WTC11 (cell line): Measurements from ENCODE around the gene STARD13. TPM values are rescaled to one million over a fixed set of nuclear protein-coding genes. Genes with fewer than 3 reads are reported as not detected.

Experiments
- ATAC-seq: fragments of 200-7000 bp; cut with Tn5 transposase; 2 replicates; pipeline ENCODE4 v1.10.0; 2021; ENCODE audit warnings: mild to moderate bottlenecking, moderate library complexity
- CTCF ChIA-PET: fragments of 300-600 bp; sonication (Branson Sonifier 250); formaldehyde crosslinking; loops from one replicate; lab custom pipeline; 2021; ENCODE audit warnings: antibody characterized with exemption; lab: Charles Lee
- POLR2A ChIA-PET: fragments of 350-600 bp; sonication (Branson Sonifier 250); formaldehyde crosslinking; loops from one replicate; lab custom pipeline; 2021; ENCODE audit warnings: antibody characterized with exemption; lab: Charles Lee
- DNase-seq: peaks from one replicate; pipeline ENCODE4 v3.0.0; 2021; ENCODE audit warnings: low spot score
- H3K27ac Mint-ChIP-seq: 2 replicates; pipeline ENCODE4 v1.8.0; 2021; ENCODE audit warnings: mixed read lengths
- H3K27me3 Mint-ChIP-seq: 2 replicates; pipeline ENCODE4 v1.8.0; 2021; ENCODE audit warnings: low read depth, mild to moderate bottlenecking, moderate library complexity, mixed read lengths
- H3K36me3 Mint-ChIP-seq: 2 replicates; pipeline ENCODE4 v1.8.0; 2021; ENCODE audit warnings: mixed read lengths
- H3K4me1 Mint-ChIP-seq: 2 replicates; pipeline ENCODE4 v1.8.0; 2022; ENCODE audit warnings: mixed read lengths
- H3K4me3 Mint-ChIP-seq: 2 replicates; pipeline ENCODE4 v1.8.0; 2021; ENCODE audit warnings: mild to moderate bottlenecking, moderate library complexity, mixed read lengths
- H3K9me3 Mint-ChIP-seq: 2 replicates; pipeline ENCODE4 v1.8.0; 2021; ENCODE audit warnings: mixed read lengths
- ATF1 ChIP-seq: sonication (generic); formaldehyde crosslinking; IDR thresholded peaks from 2 replicates; pipeline ENCODE4 v1.8.1; 2023; ENCODE audit warnings: mild to moderate bottlenecking, moderate library complexity, missing genetic modification reagents
- CDX4 ChIP-seq: fragments of 250-450 bp; sonication (Bioruptor Pico); IDR thresholded peaks from 2 replicates; pipeline ENCODE4 v1.9.0; 2021; ENCODE audit warnings: moderate library complexity, mild to moderate bottlenecking, inconsistent platforms, borderline replicate concordance
- CREM ChIP-seq: sonication (generic); formaldehyde crosslinking; IDR thresholded peaks from 2 replicates; pipeline ENCODE4 v1.8.1; 2022; ENCODE audit warnings: mild to moderate bottlenecking, missing genetic modification reagents, moderate library complexity
- E2F4 ChIP-seq: sonication (generic); formaldehyde crosslinking; IDR thresholded peaks from 2 replicates; pipeline ENCODE4 v1.8.1; 2022; ENCODE audit warnings: low read depth, mild to moderate bottlenecking, moderate library complexity, missing genetic modification reagents, borderline replicate concordance
- ESRRA ChIP-seq: sonication (generic); formaldehyde crosslinking; IDR thresholded peaks from 2 replicates; pipeline ENCODE4 v1.8.1; 2022; ENCODE audit warnings: mild to moderate bottlenecking, missing genetic modification reagents, borderline replicate concordance
- HMGA2 ChIP-seq: fragments of 250-450 bp; sonication (Bioruptor Pico); IDR thresholded peaks from 2 replicates; pipeline ENCODE4 v1.4.0; 2021; ENCODE audit warnings: mild to moderate bottlenecking, moderate library complexity
- JUN ChIP-seq: sonication (generic); formaldehyde crosslinking; IDR thresholded peaks from 2 replicates; pipeline ENCODE4 v1.8.0; 2023; ENCODE audit warnings: mild to moderate bottlenecking, missing genetic modification reagents
- MAX ChIP-seq: sonication (generic); formaldehyde crosslinking; IDR thresholded peaks from 2 replicates; pipeline ENCODE4 v1.8.0; 2022; ENCODE audit warnings: mild to moderate bottlenecking, missing genetic modification reagents
- NFE2L1 ChIP-seq: sonication (generic); formaldehyde crosslinking; IDR thresholded peaks from 2 replicates; pipeline ENCODE4 v1.8.1; 2023; ENCODE audit warnings: missing genetic modification reagents
- NFYB ChIP-seq: sonication (generic); formaldehyde crosslinking; conservative IDR thresholded peaks from 2 replicates; pipeline ENCODE4 v1.8.0; 2022; ENCODE audit warnings: low read depth, missing genetic modification reagents
- OVOL2 ChIP-seq: fragments of 250-450 bp; sonication (Bioruptor Pico); IDR thresholded peaks from 2 replicates; pipeline ENCODE4 v1.9.0; 2021; ENCODE audit warnings: mild to moderate bottlenecking, borderline replicate concordance
- PRDM15 ChIP-seq: sonication (generic); formaldehyde crosslinking; IDR thresholded peaks from 2 replicates; pipeline ENCODE4 v1.8.0; 2022; ENCODE audit warnings: missing genetic modification reagents
- PREB ChIP-seq: sonication (generic); formaldehyde crosslinking; IDR thresholded peaks from 2 replicates; pipeline ENCODE4 v1.8.1; 2022; ENCODE audit warnings: mild to moderate bottlenecking, missing genetic modification reagents, moderate library complexity, borderline replicate concordance
- STAT6 ChIP-seq: sonication (generic); formaldehyde crosslinking; conservative IDR thresholded peaks from 2 replicates; pipeline ENCODE4 v1.8.1; 2023; ENCODE audit warnings: mild to moderate bottlenecking, low read depth, missing genetic modification reagents, moderate library complexity
- TP53 ChIP-seq: sonication (generic); formaldehyde crosslinking; IDR thresholded peaks from 2 replicates; pipeline ENCODE4 v1.8.1; 2023; ENCODE audit warnings: mild to moderate bottlenecking, missing genetic modification reagents
- ZNF232 ChIP-seq: sonication (generic); formaldehyde crosslinking; IDR thresholded peaks from 2 replicates; pipeline ENCODE4 v1.8.0; 2022; ENCODE audit warnings: mild to moderate bottlenecking, missing genetic modification reagents
- ZNF263 ChIP-seq: sonication (generic); formaldehyde crosslinking; IDR thresholded peaks from 2 replicates; pipeline ENCODE4 v1.8.1; 2022; ENCODE audit warnings: low read depth, mild to moderate bottlenecking, moderate library complexity, missing genetic modification reagents
- ZNF317 ChIP-seq: sonication (generic); formaldehyde crosslinking; IDR thresholded peaks from 2 replicates; pipeline ENCODE4 v1.8.1; 2023; ENCODE audit warnings: low read depth, mild to moderate bottlenecking, moderate library complexity, missing genetic modification reagents, borderline replicate concordance
- ZNF396 ChIP-seq: fragments of 250-450 bp; sonication (Bioruptor Pico); IDR thresholded peaks from 2 replicates; pipeline ENCODE4 v1.8.0; 2021; ENCODE audit warnings: mild to moderate bottlenecking, moderate library complexity, borderline replicate concordance
- ZSCAN18 ChIP-seq: fragments of 250-450 bp; sonication (Bioruptor Pico); IDR thresholded peaks from 2 replicates; pipeline ENCODE4 v2.1.2; 2022; ENCODE audit warnings: mild to moderate bottlenecking, moderate library complexity
- total RNA-seq: library from RNA; stranded (reverse); gene quantifications from 3 replicates; pipeline ENCODE4 v1.2.3, GENCODE V29; 2021

The STARD13 gene
- total RNA-seq, 1 experiment from 2014 or later: 4.4 TPM

GRCh38 chr13:33322543-33322809, 36.9 kb upstream of the STARD13 start:
- ChIA-PET POLR2A (no interaction called here), CTCF (no interaction called here)
- H3K27me3 Mint-ChIP-seq: no peaks in the 10 kb centered on the region
- no peak overlapping the region for H3K4me3 Mint-ChIP-seq
- no peak for DNase-seq
- H3K4me1 Mint-ChIP-seq: peaks cover 20% of the 10 kb centered on the region
- no peak overlapping the region for H3K27ac Mint-ChIP-seq
- ATAC-seq: no peak
- peaks cover 9% of the 10 kb centered on the region; the same call in 1 of the 2 replicates for H3K9me3 Mint-ChIP-seq
- no peaks in the 10 kb centered on the region for H3K36me3 Mint-ChIP-seq
- TF ChIP-seq ESRRA (CRISPR knock-in tag) (no peak), PRDM15 (CRISPR knock-in tag) (no peak), CDX4 (CRISPR knock-in tag) (no peak), E2F4 (CRISPR knock-in tag) (no peak), STAT6 (no peak), CREM (CRISPR knock-in tag) (no peak), ZNF232 (CRISPR knock-in tag) (no peak), ZNF317 (no peak), ZNF396 (CRISPR knock-in tag) (no peak), ZNF263 (CRISPR knock-in tag) (no peak), NFE2L1 (CRISPR knock-in tag) (no peak), JUN (CRISPR knock-in tag) (no peak), ATF1 (CRISPR knock-in tag) (no peak), TP53 (CRISPR knock-in tag) (no peak), ZSCAN18 (CRISPR knock-in tag) (no peak), HMGA2 (CRISPR knock-in tag) (no peak), PREB (CRISPR knock-in tag) (no peak), NFYB (no peak), MAX (no peak), OVOL2 (CRISPR knock-in tag) (no peak)
